Osteocyte (in vitro differentiated cells): ENCODE data around the gene ZC3H6. TPM values are rescaled to one million over a fixed set of nuclear protein-coding genes. Genes with fewer than 3 reads are reported as not detected.
A peak's percentile ranks its signal among the peaks of the same experiment; 100 is the strongest.
"Not testable (repeated sequence)": the region's sequence is repeated elsewhere in the genome, so short reads cannot be mapped to it uniquely, and the experiment has no call there.

Experiments
- DNase-seq: peaks from one replicate; pipeline ENCODE4 v3.0.0; 2021; ENCODE audit warnings: mixed read lengths; ENCODE audit not compliant: unreplicated experiment; ENCODE audit errors: extremely low spot score
- H3K27ac Mint-ChIP-seq: one replicate; pipeline ENCODE4 v1.8.0; 2021; ENCODE audit warnings: mild to moderate bottlenecking, mixed read lengths; ENCODE audit not compliant: unreplicated experiment
- H3K27me3 Mint-ChIP-seq: one replicate; pipeline ENCODE4 v1.8.0; 2021; ENCODE audit warnings: mixed read lengths; ENCODE audit not compliant: unreplicated experiment
- H3K36me3 Mint-ChIP-seq: one replicate; pipeline ENCODE4 v1.8.0; 2021; ENCODE audit warnings: mixed read lengths; ENCODE audit not compliant: unreplicated experiment
- H3K4me1 Mint-ChIP-seq: one replicate; pipeline ENCODE4 v1.8.0; 2021; ENCODE audit warnings: mixed read lengths; ENCODE audit not compliant: unreplicated experiment
- H3K4me3 Mint-ChIP-seq: one replicate; pipeline ENCODE4 v1.8.0; 2021; ENCODE audit warnings: mild to moderate bottlenecking, moderate library complexity, mixed read lengths; ENCODE audit not compliant: unreplicated experiment
- H3K9me3 Mint-ChIP-seq: one replicate; pipeline ENCODE4 v1.8.0; 2021; ENCODE audit warnings: mixed read lengths; ENCODE audit not compliant: unreplicated experiment
- total RNA-seq: library from RNA; stranded (reverse); gene quantifications from 2 replicates; pipeline ENCODE4 v1.2.1, GENCODE V29; 2021
- TF ChIP-seq, protein P1 (sequence below): fragments of 200-600 bp; sonication (generic); IDR thresholded peaks from 2 replicates; pipeline ENCODE4 v1.5.0; 2021; ENCODE audit warnings: antibody characterized with exemption, mild to moderate bottlenecking, moderate library complexity

ZC3H6 gene
- total RNA-seq, 1 donor from 2014 or later, result 8.2 TPM

DNA sequence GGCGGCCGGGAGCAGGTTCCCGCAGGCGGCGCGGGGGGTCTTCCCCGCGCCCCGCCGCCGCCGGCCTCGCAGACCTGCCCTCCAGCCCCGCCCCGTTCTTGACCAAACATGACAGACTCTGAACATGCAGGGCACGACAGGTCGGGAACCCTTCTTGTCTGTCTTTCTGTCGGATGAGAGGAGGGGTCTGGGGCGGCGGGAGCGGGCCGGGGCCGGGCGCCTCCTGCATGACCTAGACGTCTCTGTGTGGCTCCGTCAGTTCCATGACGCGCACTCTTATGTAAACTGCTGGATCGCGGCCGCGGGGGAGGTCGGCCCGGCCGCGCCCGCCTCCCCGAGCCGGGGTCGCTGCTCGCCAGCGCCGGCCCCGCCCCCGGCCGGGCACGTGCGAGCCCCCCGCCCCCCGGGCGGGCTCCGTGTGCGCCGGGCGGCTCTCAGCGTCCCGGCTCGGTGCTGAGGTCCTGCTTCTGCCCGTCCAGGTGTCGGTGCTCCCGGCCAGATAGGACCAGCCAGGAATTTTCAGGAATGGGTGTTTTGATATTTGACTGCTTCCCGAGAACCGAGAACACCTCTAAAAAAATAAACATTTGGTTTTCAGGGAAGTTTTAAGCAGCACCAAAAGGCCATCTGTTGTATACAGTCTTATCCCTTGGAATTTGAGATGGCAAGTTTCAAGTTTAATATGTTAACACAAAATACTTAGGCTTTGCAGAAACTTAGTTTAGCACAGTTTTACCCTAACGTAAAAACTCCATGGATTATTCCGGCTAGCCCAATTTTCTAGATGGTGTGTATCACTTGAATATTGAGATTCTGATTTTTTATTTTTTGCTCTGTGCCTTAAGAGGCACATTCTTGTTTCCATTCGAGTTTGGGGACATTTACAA, 733 bp downstream of the ZC3H6 start:
- Mint-ChIP-seq H3K27me3 (no peaks in the 10 kb centered on the region), H3K4me3 (peak overlapping the region; percentile 89), H3K4me1 (peaks cover 11% of the 10 kb centered on the region), H3K9me3 (no peaks in the 10 kb centered on the region), H3K36me3 (no peaks in the 10 kb centered on the region), H3K27ac (peak overlapping the region; percentile 98)
- TF ChIP-seq, protein P1, sequence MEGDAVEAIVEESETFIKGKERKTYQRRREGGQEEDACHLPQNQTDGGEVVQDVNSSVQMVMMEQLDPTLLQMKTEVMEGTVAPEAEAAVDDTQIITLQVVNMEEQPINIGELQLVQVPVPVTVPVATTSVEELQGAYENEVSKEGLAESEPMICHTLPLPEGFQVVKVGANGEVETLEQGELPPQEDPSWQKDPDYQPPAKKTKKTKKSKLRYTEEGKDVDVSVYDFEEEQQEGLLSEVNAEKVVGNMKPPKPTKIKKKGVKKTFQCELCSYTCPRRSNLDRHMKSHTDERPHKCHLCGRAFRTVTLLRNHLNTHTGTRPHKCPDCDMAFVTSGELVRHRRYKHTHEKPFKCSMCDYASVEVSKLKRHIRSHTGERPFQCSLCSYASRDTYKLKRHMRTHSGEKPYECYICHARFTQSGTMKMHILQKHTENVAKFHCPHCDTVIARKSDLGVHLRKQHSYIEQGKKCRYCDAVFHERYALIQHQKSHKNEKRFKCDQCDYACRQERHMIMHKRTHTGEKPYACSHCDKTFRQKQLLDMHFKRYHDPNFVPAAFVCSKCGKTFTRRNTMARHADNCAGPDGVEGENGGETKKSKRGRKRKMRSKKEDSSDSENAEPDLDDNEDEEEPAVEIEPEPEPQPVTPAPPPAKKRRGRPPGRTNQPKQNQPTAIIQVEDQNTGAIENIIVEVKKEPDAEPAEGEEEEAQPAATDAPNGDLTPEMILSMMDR, result no peak
- peak; percentile 91 for DNase-seq

DNA sequence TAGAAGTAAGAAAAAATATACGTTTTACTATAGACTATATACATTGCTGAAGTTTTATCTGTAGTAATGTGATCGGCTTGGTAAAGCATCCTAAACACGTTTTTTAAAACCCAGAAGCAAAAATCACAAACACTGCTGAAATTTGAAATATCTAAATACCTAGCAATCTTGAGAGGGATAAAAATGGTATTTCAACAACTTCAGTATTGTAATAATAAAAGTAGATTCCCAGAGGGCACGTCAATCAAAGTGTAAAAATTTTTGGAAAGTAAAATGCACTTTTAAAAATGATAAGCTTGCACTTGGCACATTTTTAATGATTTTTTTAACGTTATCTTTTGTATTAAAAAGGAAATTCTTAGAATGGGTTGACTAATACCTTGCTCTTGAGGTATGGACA, 1.6 kb downstream of the ZC3H6 start:
- Mint-ChIP-seq H3K36me3 (no peaks in the 10 kb centered on the region), H3K4me3 (no peak overlapping the region), H3K27ac (no peak overlapping the region), H3K27me3 (no peaks in the 10 kb centered on the region), H3K4me1 (peaks cover 11% of the 10 kb centered on the region), H3K9me3 (no peaks in the 10 kb centered on the region)
- TF ChIP-seq, protein P1, result no peak
- no peak for DNase-seq

DNA sequence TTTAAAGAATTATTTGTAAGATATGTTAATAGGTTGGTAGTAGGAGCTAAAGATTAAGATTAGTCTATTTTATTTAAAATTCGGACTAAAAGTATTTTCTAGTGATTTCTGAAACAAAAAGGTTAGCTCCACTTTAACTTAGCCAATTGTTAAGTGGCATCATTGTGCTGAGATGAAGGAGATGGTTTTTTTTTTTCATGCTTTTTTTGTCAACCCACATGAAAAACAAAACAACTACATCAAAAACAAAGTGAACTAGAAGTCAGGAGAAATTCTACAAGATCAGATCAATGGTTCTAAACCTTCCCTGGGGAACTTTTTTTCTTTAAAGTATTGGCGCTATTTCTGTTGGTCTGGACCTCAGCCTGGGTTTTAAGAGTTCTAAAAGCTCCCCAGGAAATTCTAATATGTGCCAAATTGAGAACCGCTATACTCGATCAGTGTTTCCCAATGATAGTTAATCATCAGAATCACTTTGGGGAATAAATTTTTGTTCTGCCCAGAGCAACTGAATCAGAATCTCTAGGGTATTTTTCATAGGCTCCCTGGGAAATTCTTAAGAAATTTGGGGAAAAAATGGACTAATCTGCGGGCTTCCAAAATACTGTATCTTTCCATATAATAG, 2.3 kb downstream of the ZC3H6 start:
- no peaks in the 10 kb centered on the region for H3K27me3 Mint-ChIP-seq
- DNase-seq, result no peak
- H3K27ac Mint-ChIP-seq, result no peak overlapping the region
- no peaks in the 10 kb centered on the region for H3K9me3 Mint-ChIP-seq
- TF ChIP-seq, protein P1, result no peak
- H3K36me3 Mint-ChIP-seq, result no peaks in the 10 kb centered on the region
- H3K4me3 Mint-ChIP-seq, result no peak overlapping the region
- peaks cover 11% of the 10 kb centered on the region for H3K4me1 Mint-ChIP-seq

DNA sequence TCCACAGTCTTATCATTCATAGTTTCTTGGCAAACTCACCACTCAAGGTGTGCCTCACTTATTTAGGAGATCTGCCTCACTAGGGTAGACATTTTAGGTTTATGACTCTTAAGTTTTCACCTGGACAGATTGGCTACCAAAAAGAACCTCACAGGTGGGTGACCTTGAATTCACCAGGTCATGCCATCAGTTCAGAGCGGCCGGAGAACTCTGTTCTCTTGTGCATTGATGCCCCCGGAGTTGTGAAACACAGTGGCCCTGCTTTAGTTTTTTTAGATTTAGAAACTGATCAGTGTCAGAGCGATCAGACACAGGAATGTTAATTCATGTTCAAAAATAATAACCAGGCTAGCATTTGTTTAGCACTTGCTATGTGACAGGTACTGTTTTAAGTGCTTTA, 6.7 kb downstream of the ZC3H6 start:
- not testable (repeated sequence) for H3K36me3 Mint-ChIP-seq, H3K27ac Mint-ChIP-seq, H3K9me3 Mint-ChIP-seq, H3K4me1 Mint-ChIP-seq, H3K27me3 Mint-ChIP-seq, DNase-seq, H3K4me3 Mint-ChIP-seq

DNA sequence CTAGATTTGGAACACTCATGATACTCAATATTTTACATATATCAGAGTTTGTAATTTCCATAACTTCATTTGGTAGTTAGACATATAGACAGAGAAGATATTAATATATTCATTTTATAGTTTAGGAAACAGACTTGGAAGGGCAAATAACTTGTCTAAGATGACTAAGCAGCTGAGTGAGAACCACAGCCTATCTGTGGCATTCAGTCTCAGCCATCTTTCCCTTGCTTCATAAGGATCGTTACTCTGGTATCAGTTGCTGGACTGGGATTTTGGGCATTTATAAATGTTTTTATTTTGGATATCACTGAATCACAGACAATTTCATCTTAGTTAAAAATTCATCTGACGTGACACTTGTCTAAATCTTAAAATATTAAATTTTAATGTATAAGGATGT, 8.1 kb downstream of the ZC3H6 start:
- not testable (repeated sequence) for H3K9me3 Mint-ChIP-seq, H3K27ac Mint-ChIP-seq, H3K4me1 Mint-ChIP-seq, H3K27me3 Mint-ChIP-seq, H3K4me3 Mint-ChIP-seq, DNase-seq, H3K36me3 Mint-ChIP-seq

DNA sequence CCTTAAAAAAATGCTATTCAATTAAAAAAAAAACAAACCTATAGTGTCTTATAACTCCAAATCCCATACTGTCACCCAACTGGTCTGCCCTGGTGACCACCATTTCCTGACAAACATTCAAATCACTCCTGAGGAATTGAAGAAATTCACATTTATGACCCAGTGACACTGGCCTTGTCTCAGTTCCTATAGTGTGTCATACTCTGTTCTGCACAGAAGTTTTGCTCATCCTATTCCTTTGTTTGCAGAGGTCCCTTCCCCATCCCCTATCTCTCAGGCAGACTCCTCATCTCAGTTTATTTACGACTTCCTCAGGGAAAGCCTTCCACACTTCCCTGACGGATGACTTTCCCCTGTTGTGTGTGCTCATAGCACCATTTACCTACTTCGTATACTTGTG, 14.7 kb downstream of the ZC3H6 start:
- Mint-ChIP-seq H3K27ac (no peak overlapping the region), H3K36me3 (no peaks in the 10 kb centered on the region), H3K27me3 (no peaks in the 10 kb centered on the region), H3K4me1 (no peaks in the 10 kb centered on the region), H3K4me3 (no peak overlapping the region), H3K9me3 (no peaks in the 10 kb centered on the region)
- TF ChIP-seq, protein P1, result no peak
- DNase-seq, result no peak
